NCI-H1930 (cell line): Measurements from ENCODE around the gene FXYD6.
"Not testable (repeated sequence)": the region's sequence is repeated elsewhere in the genome, so short reads cannot be mapped to it uniquely, and the experiment has no call there.

Source experiments
- DNase-seq, 2 experiments: peaks; one replicate each; lab custom pipeline; 2025; lab: John Stamatoyannopoulos, UW

Gene FXYD6

GRCh38 chr11:117869604-117870003, 6.9 kb downstream of the FXYD6 start:
- no peak for DNase-seq

- no peak for DNase-seq
Measured at GRCh38 chr11:117868815-117869561, 7.5 kb downstream of the FXYD6 start.

- DNase-seq = no peak
Measured at GRCh38 chr11:117868088-117868487, 8.4 kb downstream of the FXYD6 start.

- no peak for DNase-seq
Measured at GRCh38 chr11:117866526-117866925, 9.9 kb downstream of the FXYD6 start.

GRCh38 chr11:117865546-117865945, 10.9 kb downstream of the FXYD6 start:
- DNase-seq = not testable (repeated sequence)

GRCh38 chr11:117863383-117863782, 13.1 kb downstream of the FXYD6 start:
- DNase-seq = no peak

- DNase-seq = no peak
Measured at GRCh38 chr11:117862753-117863152, 13.7 kb downstream of the FXYD6 start.

- DNase-seq = no peak
Measured at GRCh38 chr11:117862019-117862725, 14.3 kb downstream of the FXYD6 start.

- DNase-seq = peak; percentile 8
Measured at GRCh38 chr11:117861151-117862018, 15.1 kb downstream of the FXYD6 start.

GRCh38 chr11:117860139-117860538, 16.3 kb downstream of the FXYD6 start:
- no peak for DNase-seq

- no peak for DNase-seq
Measured at GRCh38 chr11:117859488-117860112, 16.9 kb downstream of the FXYD6 start.

GRCh38 chr11:117859061-117859460, 17.4 kb downstream of the FXYD6 start:
- no peak for DNase-seq

GRCh38 chr11:117857734-117858414, 18.6 kb downstream of the FXYD6 start:
- no peak for DNase-seq

GRCh38 chr11:117855912-117856651, 20.4 kb downstream of the FXYD6 start:
- no peak for DNase-seq

GRCh38 chr11:117855186-117855845, 21.1 kb downstream of the FXYD6 start:
- no peak for DNase-seq

- DNase-seq = no peak
Measured at GRCh38 chr11:117852309-117852708, 24.1 kb downstream of the FXYD6 start.

- no peak for DNase-seq
Measured at GRCh38 chr11:117851852-117852251, 24.6 kb downstream of the FXYD6 start.

GRCh38 chr11:117851106-117851505, 25.4 kb downstream of the FXYD6 start:
- no peak for DNase-seq

GRCh38 chr11:117849781-117850414, 26.6 kb downstream of the FXYD6 start:
- DNase-seq = no peak
